Muscle of back (tissue), 11 donors: ENCODE results near the gene HSD11B2. TPM values are rescaled to one million over a fixed set of nuclear protein-coding genes. Genes with fewer than 3 reads are reported as not detected.

Source experiments
- DNase-seq, 3 donors: peaks; one replicate each; pipeline versions ENCODE4 v3.0.0 to v3.0.0-alpha.2; 2013
- polyA plus RNA-seq, 10 donors: library from polyadenylated mRNA; unstranded; fragments of 120-200 nt; gene quantifications; one replicate each; pipeline ENCODE4 v1.2.1, GENCODE V29; 2013; ENCODE audit not compliant: insufficient read length in 10 of 10

Gene HSD11B2
- polyA plus RNA-seq, 10 donors = 3.8 to 13.3 (median 8.1) TPM

GRCh38 chr16:67474551-67475455 lies 43.9 kb downstream of the HSD11B2 start:
- no peak for DNase-seq

GRCh38 chr16:67477960-67478554 lies 47.1 kb downstream of the HSD11B2 start:
- DNase-seq = no peak

DNA sequence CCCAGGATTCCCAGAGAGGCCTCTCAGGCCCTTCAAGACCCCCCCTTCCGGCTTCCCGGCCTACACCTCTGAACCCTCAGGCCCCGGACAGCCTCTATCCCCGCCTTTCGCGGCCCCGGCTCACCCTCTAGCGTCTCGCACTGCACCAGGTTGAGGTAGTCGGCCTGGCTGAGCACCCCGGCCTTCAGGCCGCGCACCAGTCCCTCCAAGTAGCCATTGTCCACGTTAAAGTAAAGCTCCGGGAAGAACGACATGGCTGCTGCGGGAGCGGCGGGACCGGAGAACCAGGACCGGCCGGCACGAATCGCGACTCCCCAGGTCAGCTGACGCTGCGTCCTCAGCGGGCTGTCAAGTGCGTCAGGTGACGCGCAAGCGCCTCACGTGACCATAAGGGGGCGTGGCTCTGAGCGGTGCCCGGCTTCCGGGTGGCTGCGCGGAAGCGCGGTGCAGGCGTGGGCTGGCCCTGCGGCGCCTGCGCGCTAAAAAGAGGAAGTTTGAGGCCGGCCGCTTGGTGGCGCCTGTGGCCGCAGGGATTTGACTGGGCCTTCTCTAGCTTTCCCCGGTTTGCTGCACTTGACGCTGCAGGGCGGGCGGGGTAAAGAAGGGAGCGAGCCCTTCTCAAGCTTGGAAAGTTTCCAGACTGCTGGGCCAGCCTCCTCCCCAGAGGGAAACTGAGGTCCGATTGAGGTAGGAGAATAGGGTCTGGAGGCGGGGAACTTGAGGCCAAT lies 50.1 kb downstream of the HSD11B2 start, which contains the start of gene ATP6V0D1:
Gene ATP6V0D1, minus strand, starts transcription at position 325 of the 728 bp plus-strand sequence. Its CDS starts 71 bp downstream, at position 254.
- peak; percentile 98 to 100 (median 100) for DNase-seq

DNA sequence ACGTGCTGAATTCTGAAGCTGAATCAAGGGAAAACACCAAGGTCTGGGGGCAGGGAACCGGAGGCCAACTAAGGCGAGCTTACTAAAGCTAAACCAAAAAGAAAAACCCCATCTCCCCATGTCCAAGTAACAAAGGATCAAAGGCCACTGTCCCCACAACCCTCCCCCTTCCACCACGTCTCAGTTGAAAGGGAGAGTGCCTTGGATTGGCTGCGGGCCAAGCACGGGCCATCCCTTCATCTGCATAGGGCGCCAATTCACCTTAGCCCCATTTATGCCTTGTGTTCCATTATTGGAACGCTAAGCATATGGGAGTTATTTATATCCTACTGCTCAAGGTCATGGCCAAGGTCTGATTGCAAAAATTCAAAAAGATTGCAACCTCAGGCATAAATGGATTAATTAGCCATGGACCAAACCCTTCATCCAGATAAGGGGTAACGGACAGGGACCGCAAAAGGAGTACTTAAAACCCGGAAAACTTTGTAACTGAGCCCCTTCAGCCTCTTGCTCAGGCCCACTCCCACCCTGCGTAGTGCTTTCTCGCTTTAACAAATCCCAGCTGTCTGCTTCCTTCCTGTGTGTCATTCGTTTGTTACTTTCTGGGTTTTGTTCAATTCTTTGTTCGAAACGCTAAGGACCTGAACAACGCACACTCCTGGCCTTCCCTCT lies 50.8 kb downstream of the HSD11B2 start:
- DNase-seq = peak in 1 of 3 donors; percentile 51

DNA sequence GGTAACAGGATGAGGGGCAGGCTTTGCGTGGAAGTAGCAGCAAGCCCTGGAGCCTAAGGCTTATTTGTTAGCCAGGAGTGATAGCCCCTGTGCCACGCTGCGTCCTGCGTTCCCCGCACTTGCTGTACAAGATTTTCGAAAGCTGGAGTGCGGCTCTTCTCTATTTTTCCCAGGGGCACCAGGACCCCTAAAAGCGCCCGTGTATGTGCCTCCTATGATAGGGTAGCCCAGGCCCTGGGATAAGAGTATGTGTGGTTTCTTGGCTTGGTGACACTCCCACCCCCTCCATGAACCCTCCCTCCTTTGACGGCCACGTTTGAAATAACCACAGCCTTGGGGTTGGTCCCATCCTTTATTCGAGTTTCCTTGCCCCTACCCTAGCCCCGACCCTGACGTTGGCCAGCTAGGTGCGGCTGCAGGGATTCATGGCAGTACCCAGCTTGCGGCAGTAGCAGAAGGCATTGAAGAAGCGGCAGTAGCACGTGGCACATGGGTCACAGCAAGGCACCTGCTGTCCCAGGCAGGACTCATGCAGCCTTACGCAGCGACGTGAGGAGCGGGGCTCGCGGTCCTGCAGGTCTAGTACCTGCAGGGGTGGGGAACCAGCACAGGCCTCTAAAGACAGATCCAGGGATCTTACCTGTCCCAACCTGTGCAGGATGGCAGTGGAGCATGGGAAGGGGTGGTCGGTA lies 51.5 kb downstream of the HSD11B2 start:
- DNase-seq = no peak

GRCh38 chr16:67483150-67483549 lies 52.2 kb downstream of the HSD11B2 start, which contains the start of gene AGRP:
Gene AGRP, minus strand, starts transcription at chr16:67483547. Its CDS starts 149 bp downstream, at chr16:67483398.
- no peak for DNase-seq

DNA sequence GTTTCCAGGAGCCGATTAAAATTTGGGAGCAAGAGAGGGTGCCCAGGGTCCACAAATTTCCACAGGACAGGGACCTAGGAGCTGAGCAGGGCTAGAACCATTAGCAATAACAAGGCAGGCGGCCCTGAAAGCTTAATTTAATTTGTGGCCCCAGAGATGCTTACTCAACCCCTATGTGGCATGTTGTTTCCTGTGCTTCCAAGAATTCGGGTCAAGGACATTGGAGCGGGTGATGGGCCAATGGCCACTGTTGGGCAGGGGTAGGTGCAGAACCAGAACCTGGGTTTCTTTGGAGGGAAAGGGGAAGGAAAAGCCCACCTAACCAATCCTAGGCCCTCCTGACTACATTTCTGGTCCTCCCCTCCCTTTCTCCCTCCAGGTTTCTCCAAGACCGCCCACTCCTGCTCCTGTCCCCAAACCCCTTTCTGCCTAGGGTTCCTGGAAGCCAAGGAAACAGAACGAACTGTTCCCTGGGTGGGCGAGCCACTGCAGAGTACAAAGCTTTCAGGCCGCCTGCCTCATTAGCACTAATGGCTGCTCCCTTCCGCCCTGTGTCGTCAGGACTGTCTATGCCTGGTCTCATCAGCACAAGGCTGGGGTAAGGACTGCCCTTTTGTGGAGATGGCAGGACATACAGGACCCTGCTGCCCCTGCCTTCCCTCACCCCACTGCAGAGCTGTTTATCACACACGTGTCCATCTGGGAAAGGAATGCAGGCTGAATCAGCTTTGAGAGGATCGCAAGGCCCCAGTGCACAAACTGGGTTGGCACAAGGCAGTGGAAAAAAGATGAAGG lies 53.0 kb downstream of the HSD11B2 start:
- DNase-seq = no peak

GRCh38 chr16:67486805-67487204 lies 55.9 kb downstream of the HSD11B2 start:
- no peak for DNase-seq

Other genes starting within 250 kb of the HSD11B2 start
- 10 to 100 TPM; 12.5 to 26.5 (median 18.1) TPM for gene MATCAP1, start 247.2 kb upstream of the HSD11B2 start, polyA plus RNA-seq
- 10 to 100 TPM in 5 of 10 donors, 1 to 10 TPM in 5; 7.6 to 13.9 (median 9.9) TPM for gene EXOC3L1, start 241.0 kb upstream of the HSD11B2 start, polyA plus RNA-seq
- gene E2F4, start 239.0 kb upstream of the HSD11B2 start, polyA plus RNA-seq = 10 to 100 TPM; 31.7 to 48.1 (median 41.0) TPM
- 1 to 10 TPM in 6 of 10 donors, under 1 TPM in 4; 0.48 to 2.2 (median 1.2) TPM for gene ELMO3, start 232.0 kb upstream of the HSD11B2 start, polyA plus RNA-seq
- 10 to 100 TPM; 15.0 to 28.3 (median 19.5) TPM for gene TMEM208, start 204.0 kb upstream of the HSD11B2 start, polyA plus RNA-seq
- 10 to 100 TPM; 15.8 to 28.2 (median 18.6) TPM for gene FHOD1, start 183.6 kb upstream of the HSD11B2 start, polyA plus RNA-seq
- 1 to 10 TPM in 7 of 10 donors, under 1 TPM in 3; 0.72 to 1.6 (median 1.3) TPM for gene SLC9A5, start 182.1 kb upstream of the HSD11B2 start, polyA plus RNA-seq
- gene PLEKHG4, start 151.6 kb upstream of the HSD11B2 start, polyA plus RNA-seq = 10 to 100 TPM in 3 of 10 donors, 1 to 10 TPM in 7; 4.3 to 13.5 (median 7.5) TPM
- gene KCTD19, start 104.4 kb upstream of the HSD11B2 start, polyA plus RNA-seq = under 1 TPM; 0.05 to 0.36 (median 0.28) TPM
- 1 to 10 TPM in 1 of 10 donors, under 1 TPM in 9; 0.15 to 1.7 (median 0.30) TPM for gene LRRC36, start 104.3 kb upstream of the HSD11B2 start, polyA plus RNA-seq
- gene TPPP3, start 37.6 kb upstream of the HSD11B2 start, polyA plus RNA-seq = 100 to 1,000 TPM; 305 to 544 (median 455) TPM
- gene ZDHHC1, start 14.6 kb upstream of the HSD11B2 start, polyA plus RNA-seq = 10 to 100 TPM; 15.6 to 24.9 (median 18.8) TPM
- gene ATP6V0D1, start 50.0 kb downstream of the HSD11B2 start, polyA plus RNA-seq = 10 to 100 TPM; 51.9 to 64.9 (median 60.4) TPM
- gene AGRP, start 52.4 kb downstream of the HSD11B2 start, polyA plus RNA-seq = under 1 TPM in 2 of 10 donors, not detected in 8; 0.22 to 0.28 TPM
- 10 to 100 TPM; 36.7 to 51.9 (median 42.5) TPM for gene RIPOR1, start 97.7 kb downstream of the HSD11B2 start, polyA plus RNA-seq
- 10 to 100 TPM; 37.2 to 50.1 (median 41.7) TPM for gene CTCF, start 131.4 kb downstream of the HSD11B2 start, polyA plus RNA-seq
- 1 to 10 TPM in 2 of 10 donors, under 1 TPM in 8; 0.33 to 4.2 (median 0.55) TPM for gene CARMIL2, start 214.0 kb downstream of the HSD11B2 start, polyA plus RNA-seq
- 10 to 100 TPM; 11.2 to 17.4 (median 14.1) TPM for gene ACD, start 229.1 kb downstream of the HSD11B2 start, polyA plus RNA-seq
- 1 to 10 TPM in 6 of 10 donors, under 1 TPM in 4; 0.40 to 1.4 (median 1.2) TPM for gene PARD6A, start 229.8 kb downstream of the HSD11B2 start, polyA plus RNA-seq
- gene ENKD1, start 235.6 kb downstream of the HSD11B2 start, polyA plus RNA-seq = 10 to 100 TPM in 1 of 10 donors, 1 to 10 TPM in 9; 5.9 to 11.2 (median 7.4) TPM
- gene C16orf86, start 235.7 kb downstream of the HSD11B2 start, polyA plus RNA-seq = 1 to 10 TPM; 1.5 to 3.0 (median 2.3) TPM